ENCODE data around the gene CDK9. TPM values are rescaled to one million over a fixed set of nuclear protein-coding genes. Genes with fewer than 3 reads are reported as not detected.
A peak's percentile ranks its signal among the peaks of the same experiment; 100 is the strongest.

The CDK9 gene
- total and polyA plus RNA-seq, 2 of the 4 experiments (the other 2 are of a cell fraction) = 30.3 to 49.9 TPM

DNA sequence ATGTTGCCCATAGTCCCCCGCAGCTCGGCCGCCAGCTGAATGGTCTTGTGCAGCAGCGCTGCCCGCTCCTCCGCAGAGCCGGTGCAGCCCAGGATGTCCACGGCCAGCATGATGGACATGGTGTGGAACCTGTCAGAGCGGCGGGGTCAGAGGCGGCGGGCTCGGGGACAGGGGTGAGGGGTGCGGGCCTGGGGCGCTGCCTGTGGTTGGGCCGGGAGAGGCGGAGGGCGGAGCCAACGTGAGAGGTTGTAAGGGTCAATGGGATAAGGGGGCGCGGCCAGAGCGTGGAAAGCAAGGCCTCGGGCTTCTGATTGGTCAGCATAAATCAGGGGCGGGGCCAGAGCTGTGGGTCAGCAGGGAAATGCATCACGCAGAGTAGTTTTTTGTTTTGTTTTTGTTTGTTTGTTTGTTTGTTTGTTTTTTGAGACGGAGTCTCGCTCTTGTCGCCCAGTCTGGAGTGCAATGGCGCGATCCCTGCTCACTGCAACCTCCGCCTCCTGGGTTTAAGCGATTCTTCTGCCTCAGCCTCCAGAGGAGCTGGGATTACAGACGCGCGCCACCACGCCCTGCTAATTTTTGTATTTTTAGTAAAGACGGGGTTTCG lies 43.9 kb upstream of the CDK9 start:
- no peak overlapping the region for H3K23ac ChIP-seq (ENCODE audit: low read depth, low read length)
- no peak for TF ChIP-seq MAFK (IDR thresholded peaks at IDR 0.05; ENCODE audit: low read depth, low read length)
- no peak for TF ChIP-seq USF2 (IDR thresholded peaks at IDR 0.05; ENCODE audit: low read depth, low read length)
- no peak for TF ChIP-seq MAZ (IDR thresholded peaks at IDR 0.05; ENCODE audit: borderline replicate concordance, low read depth, low read length)
- H3K4me3 ChIP-seq (ENCODE audit: insufficient read depth, low read depth, low read length) = no peak overlapping the region; the same call in 1 of the 2 replicates
- peaks cover 7% of the 10 kb centered on the region; the same call in 1 of the 2 replicates for H4K20me1 ChIP-seq (ENCODE audit: insufficient read depth, low read length)
- H4K91ac ChIP-seq (ENCODE audit: insufficient read depth, low read depth, low read length) = no peak overlapping the region
- POLR2A ChIA-PET (ENCODE audit: unreplicated experiment) = no interaction called here
- H3K79me1 ChIP-seq (ENCODE audit: low read depth in 1 of 2, low read length in 2 of 2) = no peaks in the 10 kb centered on the region
- dilution Hi-C loops (cut with HindIII; ENCODE audit: low sequenced_read_pairs, unreplicated experiment) = no loop called here
- no peak overlapping the region for H3K4ac ChIP-seq (ENCODE audit: low read depth, low read length)
- no peak overlapping the region for H3K56ac ChIP-seq (ENCODE audit: extremely low read depth, insufficient read depth, low read length)
- no peak overlapping the region for H4K5ac ChIP-seq (ENCODE audit: low read depth, low read length)
- no peak overlapping the region for H3K9ac ChIP-seq (ENCODE audit: low read depth, low read length)
- no peak overlapping the region for H2AK5ac ChIP-seq (ENCODE audit: low read depth, low read length)
- ATAC-seq (ENCODE audit: low read depth) (no peak), DNase-seq (no peak)
- intact Hi-C loops (cut with micrococcal nuclease) = loop anchor here (5.0 kb wide), 1 partner anchor 375 kb away; no protein-coding TSS in a partner anchor
- no peak overlapping the region for H2AK9ac ChIP-seq (replicated peaks; ENCODE audit: low read depth, low read length, poor library complexity)
- H3K14ac ChIP-seq (replicated peaks; ENCODE audit: low read depth, low read length) = no peak overlapping the region
- H3K36me3 ChIP-seq (ENCODE audit: control insufficient read depth, insufficient read depth, low read length) = no peaks in the 10 kb centered on the region
- no peak overlapping the region for H3K18ac ChIP-seq (ENCODE audit: low read depth, low read length)
- CTCF ChIA-PET = no interaction called here
- H3K27me3 ChIP-seq (ENCODE audit: control insufficient read depth, insufficient read depth, low read length) = peaks cover 16% of the 10 kb centered on the region; the same call in 1 of the 2 replicates
- no peak overlapping the region for H2BK120ac ChIP-seq (ENCODE audit: low read depth, low read length)
- H2BK5ac ChIP-seq (ENCODE audit: low read depth, low read length, poor library complexity, severe bottlenecking) = no peak overlapping the region
- H2BK20ac ChIP-seq (ENCODE audit: low read depth, low read length) = no peak overlapping the region
- no peaks in the 10 kb centered on the region for H3K4me1 ChIP-seq (ENCODE audit: control insufficient read depth, insufficient read depth, low read length)
- peak overlapping the region; percentile 21 for H2AFZ ChIP-seq (replicated peaks; ENCODE audit: low read length, poor library complexity)
- H3K9me1 ChIP-seq (ENCODE audit: insufficient read depth, low read length) = 0 out of 2 replicates have a peak, but pooled peaks cover 5% of the 10 kb centered on the region
- no peak overlapping the region for H2BK15ac ChIP-seq (ENCODE audit: low read depth, low read length)
- H3K27ac ChIP-seq (ENCODE audit: insufficient read depth, low read length) = no peak overlapping the region
- no peak overlapping the region for H3K4me2 ChIP-seq (ENCODE audit: low read depth, low read length)
- BruUV-seq (replicated peaks) = no TSS peak
- H4K8ac ChIP-seq (ENCODE audit: low read depth in 2 of 2, low read length in 2 of 2) = no peak overlapping the region
- H3K9me3 ChIP-seq (ENCODE audit: control insufficient read depth, insufficient read depth, low read length) = no peaks in the 10 kb centered on the region
- WGBS, 2 experiments (ENCODE audit: extremely low coverage in 2 of 2, insufficient read length in 1 of 2) = 51% methylated on average over 11 of the region's 38 CpGs; no CpG with 5 or more reads in 1 of the 2 experiments
- in situ Hi-C loops (cut with MboI; ENCODE audit: low sequenced_read_pairs) = no loop called here
